GM12801 (cell line): ENCODE data around the gene MRPL54.

Source experiments
- CTCF ChIP-seq: IDR thresholded peaks from one replicate; pipeline ENCODE4 v1.5.1; 2011; ENCODE audit warnings: control low read depth; ENCODE audit not compliant: insufficient read length; ENCODE audit errors: extremely low read depth

Gene MRPL54

GRCh38 chr19:3778899-3779723 is 16.6 kb downstream of the MRPL54 start:
- TF ChIP-seq CTCF: no peak

GRCh38 chr19:3780786-3781304 is 18.4 kb downstream of the MRPL54 start:
- no peak for TF ChIP-seq CTCF

- TF ChIP-seq CTCF: no peak
These were observed 19.1 kb downstream of the MRPL54 start for GRCh38 chr19:3781603-3782002.

GRCh38 chr19:3782330-3782729 is 19.8 kb downstream of the MRPL54 start:
- no peak for TF ChIP-seq CTCF

GRCh38 chr19:3782903-3783302 is 20.4 kb downstream of the MRPL54 start:
- no peak for TF ChIP-seq CTCF

GRCh38 chr19:3783660-3784584 is 21.4 kb downstream of the MRPL54 start:
- TF ChIP-seq CTCF: no peak
